ENCODE results near the gene SPESP1.

DNA sequence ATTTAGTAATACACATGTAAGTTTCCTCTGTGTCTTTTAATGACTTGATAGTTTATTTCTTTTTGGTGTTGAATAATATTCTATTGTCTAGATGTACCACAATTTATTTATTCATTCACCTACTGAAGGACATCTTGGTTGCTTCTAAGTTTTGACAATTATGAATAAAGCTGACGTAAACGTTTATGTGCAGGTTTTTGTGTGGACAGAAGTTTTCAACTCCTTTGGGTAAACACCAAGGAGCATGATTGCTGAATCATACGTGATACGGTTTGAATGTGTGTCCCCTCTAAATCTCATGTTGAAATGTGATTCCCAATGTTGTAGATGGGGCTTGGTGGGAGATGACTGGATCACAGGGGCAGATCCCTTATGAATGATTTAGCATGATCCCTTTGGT lies 21.5 kb downstream of the SPESP1 start:
- no peak for TF ChIP-seq EZH2 (IDR thresholded peaks at IDR 0.05; ENCODE audit: low read length, missing control alignments)
- TF ChIP-seq, protein P1, sequence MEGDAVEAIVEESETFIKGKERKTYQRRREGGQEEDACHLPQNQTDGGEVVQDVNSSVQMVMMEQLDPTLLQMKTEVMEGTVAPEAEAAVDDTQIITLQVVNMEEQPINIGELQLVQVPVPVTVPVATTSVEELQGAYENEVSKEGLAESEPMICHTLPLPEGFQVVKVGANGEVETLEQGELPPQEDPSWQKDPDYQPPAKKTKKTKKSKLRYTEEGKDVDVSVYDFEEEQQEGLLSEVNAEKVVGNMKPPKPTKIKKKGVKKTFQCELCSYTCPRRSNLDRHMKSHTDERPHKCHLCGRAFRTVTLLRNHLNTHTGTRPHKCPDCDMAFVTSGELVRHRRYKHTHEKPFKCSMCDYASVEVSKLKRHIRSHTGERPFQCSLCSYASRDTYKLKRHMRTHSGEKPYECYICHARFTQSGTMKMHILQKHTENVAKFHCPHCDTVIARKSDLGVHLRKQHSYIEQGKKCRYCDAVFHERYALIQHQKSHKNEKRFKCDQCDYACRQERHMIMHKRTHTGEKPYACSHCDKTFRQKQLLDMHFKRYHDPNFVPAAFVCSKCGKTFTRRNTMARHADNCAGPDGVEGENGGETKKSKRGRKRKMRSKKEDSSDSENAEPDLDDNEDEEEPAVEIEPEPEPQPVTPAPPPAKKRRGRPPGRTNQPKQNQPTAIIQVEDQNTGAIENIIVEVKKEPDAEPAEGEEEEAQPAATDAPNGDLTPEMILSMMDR (conservative IDR thresholded peaks at IDR 0.05 in 1 of 2, IDR thresholded peaks at IDR 0.05 in 1 of 2; ENCODE audit: low read depth in 1 of 2, low read length in 2 of 2): no peak
